GM21723 (cell line): ENCODE results near the gene KRT71.

Experiments used
- ATAC-seq: cut with Tn5 transposase; IDR thresholded peaks from one replicate; pipeline ENCODE4 v1.9.1; 2021; ENCODE audit warnings: mild to moderate bottlenecking, moderate library complexity; ENCODE audit not compliant: unreplicated experiment

The KRT71 gene

DNA sequence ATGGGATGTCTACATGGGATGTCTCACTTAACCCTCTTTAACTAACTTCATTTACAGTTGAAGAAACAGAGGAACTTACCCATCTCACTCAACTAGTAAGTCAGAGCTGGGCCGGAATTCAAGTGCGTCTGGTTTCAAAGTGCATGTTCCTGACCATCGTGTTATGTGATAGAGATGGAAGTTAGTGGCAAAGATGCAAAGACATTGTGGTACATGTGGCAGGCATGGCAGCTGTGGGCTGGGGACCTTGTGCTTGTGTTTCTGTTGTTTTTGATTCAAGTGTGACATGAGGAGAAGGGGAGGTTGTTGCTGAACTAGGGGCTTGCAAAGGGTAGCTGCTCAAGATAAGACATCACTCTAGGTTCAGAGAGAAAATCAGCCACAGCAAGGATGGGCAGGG lies 23.0 kb upstream of the KRT71 start:
- ATAC-seq, result no peak

DNA sequence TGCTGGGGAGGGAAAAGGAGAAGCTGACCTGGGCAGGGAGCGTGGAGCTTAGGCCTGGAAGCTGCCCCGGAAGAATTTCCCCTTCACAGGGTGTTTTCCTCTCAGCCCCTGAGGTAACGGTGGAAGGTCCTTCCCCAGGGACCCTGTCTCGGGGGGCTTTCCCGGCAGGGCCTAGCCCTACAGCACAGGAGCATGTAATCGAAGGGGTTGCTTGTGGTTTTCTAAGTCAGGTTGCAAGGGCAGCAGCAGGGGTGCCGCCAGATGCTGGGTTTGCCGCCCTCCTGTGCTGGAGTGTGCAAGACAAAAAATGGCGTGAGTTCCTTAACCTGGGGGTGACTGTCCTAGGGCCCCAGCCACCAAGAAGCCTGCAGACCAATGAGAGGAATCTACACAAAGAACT lies 22.3 kb upstream of the KRT71 start:
- ATAC-seq, result no peak

DNA sequence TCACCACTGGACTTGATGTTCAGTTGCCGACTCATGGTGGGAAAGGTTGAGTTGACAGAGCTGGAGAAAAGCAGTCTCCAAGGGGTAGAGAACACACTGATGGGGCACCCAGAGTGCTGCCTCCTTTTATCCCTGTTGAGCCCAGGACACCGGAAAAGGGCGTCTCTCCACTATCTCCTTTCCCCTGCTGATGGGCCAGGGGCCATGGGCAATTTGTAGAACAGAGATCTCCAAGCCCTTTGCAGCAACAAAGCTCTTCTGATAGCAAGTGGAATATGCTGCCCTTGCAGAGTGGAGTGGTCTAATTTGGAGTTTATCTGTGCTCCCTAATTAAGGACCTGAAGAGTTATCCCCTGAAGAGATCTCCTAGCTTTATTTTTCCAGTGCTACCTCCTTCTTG lies 20.8 kb upstream of the KRT71 start, which contains the start of gene KRT74:
Gene KRT74 (minus strand): TSS at position 101 of the 400 bp plus-strand sequence. CDS start 66 bp downstream, at position 35.
- no peak for ATAC-seq

DNA sequence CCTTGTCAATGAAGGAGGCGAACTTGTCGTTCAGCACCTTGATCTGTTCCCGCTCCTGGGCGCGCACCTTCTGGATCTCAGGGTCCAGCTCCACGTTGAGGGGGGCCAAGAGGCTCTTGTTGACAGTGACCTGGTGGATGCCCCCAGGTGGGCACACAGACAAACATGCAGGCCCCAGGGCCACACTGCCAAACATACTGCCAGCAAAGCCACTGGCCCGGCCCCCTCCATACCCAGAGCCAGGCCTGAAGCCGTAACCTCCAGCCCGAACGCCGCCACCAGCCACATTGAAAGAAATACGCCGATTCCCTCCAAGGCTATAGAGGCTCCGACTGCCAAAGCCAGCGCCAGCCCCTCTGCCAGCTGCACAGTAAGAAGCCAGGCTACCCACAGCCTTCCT lies 20.4 kb upstream of the KRT71 start:
- ATAC-seq, result no peak

DNA sequence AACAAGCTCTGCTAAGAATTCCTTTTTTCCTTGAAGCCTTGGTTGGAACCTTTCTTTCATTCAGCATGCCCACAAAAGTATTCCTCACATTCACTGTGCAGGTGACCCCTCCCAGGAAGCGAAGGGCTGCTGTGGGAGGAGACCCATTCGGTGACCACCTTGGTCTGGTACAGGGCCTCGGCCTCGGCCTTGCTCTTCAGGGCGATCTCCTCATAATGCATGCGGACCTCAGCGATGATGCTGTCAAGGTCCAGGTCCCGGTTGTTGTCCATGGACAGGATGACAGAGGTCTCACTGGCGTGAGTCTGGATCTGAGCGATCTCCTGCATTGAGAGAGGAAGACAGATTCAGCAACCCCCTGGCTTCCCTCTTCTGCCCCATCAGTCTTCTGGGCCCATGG lies 17.6 kb upstream of the KRT71 start:
- no peak for ATAC-seq

DNA sequence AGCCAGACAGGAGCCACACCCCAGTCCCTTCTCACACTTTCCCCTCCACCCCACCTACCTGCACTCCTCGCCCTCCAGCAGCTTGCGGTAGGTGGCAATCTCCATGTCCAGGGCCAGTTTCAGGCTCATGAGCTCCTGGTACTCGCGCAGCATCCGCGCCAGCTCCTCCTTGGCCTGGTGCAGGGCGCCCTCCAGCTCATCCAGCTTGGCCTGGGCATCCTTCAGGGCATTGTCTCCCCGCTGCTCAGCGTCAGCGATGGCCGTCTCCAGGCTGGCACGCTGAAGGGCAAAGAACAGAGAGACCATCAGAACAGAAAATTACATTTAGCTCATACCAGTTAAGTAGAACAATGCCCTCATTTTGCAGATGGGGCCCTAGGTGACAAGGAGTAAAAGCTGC lies 15.2 kb upstream of the KRT71 start:
- no peak for ATAC-seq

DNA sequence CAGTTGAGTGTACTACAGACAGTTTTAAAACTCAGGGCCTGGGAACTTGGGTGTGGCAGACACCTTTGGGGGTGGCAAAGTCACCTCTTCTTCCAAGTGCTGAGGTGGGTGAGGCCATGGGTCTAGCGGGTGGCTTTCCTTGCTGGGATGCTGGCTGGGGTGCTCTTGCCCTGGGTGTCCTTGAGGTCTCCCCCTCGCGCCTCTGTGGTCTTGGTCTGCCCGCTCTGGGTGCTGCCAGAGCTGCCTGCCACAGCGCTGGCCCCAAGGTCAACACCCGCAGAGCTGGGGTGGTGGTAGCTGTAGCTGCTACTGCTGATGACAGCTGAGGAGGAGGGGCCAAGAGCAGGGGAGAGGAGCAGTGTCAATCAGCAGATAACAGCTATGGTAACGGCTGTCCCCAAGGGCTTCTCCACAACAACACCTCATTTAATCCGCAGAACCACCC lies 13.9 kb upstream of the KRT71 start:
- no peak for ATAC-seq

DNA sequence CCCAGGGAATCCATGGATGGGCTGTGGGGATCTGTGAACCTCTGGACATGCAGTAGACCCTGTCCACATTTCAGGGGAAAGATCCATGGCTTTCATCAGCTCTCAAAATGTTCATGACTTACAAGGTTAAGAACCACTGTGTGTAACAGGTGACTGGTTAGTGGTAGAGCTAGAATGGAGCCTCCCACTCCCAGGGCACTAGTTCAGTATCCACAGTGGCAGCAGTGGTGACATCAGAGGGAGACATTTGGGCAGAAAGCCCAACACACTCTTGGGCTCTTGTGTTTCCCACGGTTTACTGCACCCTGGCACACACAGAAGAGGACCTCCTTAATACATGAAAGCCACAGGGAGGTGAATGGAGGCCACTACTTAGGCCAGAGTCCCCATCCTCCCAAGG lies 11.6 kb upstream of the KRT71 start:
- no peak for ATAC-seq

DNA sequence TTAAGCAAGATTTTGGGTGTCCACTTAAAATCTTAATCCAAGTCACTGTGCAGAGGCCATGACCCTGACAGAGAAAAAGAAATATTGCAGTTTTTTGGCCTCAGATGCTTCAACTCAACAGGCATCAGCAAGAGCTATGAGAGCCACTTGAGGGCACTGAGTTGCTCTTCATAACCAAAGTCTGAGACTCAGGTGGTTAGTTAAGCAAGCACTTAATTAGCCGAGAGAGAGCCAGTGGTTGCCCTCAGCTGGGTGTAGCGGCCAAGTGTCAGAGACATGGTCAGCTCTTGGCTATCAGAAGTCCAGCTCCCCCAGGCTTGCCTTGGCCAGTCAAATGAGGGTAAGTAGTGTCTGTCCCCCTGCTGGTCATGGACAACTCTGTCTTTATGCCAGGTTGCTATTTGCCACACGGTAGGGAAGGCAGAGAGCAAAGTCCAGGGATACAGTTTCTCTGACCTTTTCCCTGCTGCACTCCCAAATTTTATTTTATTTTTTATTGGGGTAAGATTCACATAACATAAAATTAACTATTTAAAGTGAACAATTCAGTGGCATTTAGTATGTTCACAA lies 9.0 kb upstream of the KRT71 start:
- no peak for ATAC-seq

DNA sequence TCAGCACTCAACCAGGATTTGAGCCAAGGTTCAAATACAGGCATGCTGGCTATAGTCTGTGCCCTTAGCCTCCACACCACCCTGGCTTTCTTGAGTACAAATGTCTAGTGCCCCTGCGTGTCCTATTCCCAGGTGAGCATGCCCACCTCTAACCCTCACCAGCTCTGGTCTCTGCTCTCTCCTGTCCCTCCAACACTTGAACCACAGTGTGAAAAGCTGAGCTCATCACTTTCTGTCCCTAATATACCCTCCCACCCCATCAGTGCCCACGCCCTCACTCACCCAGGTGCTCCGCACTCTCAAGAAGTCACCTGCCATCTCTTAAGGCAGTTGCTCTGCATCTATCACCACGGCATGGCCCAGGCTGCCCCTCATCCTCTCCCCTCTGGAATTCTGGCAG lies 7.0 kb upstream of the KRT71 start:
- ATAC-seq, result no peak

DNA sequence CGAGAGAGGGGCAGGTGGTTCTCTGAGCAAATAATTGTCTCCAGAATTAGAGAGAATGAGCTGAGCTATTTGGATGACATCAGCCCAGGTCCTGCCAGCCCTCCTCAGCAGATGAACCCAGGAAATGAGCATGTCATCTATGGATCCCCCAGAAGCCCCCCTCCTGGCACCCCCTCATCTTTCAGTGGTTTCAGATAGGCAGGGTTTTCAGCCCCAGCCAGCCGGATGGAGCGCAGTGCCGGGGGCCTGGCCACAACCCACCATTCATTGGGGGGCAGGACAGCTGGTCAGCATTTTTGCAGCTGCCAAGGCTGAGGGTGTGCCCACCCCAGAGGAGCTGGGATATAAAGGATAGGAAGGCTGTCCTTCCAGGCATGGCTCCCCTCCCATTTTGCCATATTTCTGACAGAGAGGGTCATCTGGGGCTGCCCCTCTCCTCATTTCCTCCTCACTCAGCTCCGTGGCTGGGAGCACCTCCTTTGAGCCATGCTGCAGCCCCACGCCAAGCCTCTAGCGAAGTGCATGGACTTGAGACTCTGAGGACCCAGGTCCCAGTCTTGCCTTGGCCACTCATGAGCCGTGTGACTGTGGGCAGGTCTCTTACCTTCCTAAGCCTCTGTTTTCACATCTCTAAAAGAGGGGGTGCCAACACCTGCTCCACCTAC lies 6.0 kb upstream of the KRT71 start:
- no peak for ATAC-seq

DNA sequence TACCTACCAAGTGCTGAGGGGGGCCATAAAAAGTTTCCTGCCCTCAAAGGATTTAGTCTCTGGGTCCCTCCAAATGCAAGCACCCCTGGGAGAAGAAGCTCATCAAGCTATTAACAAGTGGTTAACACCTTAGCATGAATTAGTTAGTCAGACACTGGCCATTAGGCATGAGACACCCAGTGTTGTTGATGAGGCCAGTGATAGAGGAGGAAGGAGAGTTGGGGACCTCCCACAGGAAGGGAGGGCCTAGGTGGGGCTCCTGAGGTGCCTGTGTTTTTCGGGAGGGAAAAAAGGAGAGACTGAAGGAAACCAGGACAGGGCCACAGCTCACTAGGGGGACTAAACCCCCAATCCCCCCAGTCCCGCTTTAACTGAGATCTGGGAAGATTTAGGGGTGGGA lies 4.5 kb upstream of the KRT71 start:
- ATAC-seq, result no peak

DNA sequence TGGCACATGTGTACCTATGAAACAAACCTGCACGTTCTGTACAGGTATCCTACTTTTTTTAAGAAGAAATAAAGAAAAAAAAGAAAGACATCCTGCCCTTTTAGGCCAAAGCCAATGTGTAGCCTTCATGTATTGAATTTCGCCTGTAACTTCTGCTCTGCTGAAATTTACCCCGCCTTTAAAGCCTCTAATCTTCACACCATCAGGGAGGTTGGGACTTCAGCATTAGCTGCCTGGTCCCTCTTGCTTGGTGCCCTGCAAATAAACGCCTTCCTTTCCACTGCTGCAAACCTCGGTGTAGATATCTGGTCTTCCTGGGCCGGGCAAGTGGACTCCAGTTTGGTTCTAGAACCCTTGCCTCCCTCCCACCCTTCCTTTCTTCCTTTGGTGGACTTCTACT lies 2.6 kb upstream of the KRT71 start:
- no peak for ATAC-seq

DNA sequence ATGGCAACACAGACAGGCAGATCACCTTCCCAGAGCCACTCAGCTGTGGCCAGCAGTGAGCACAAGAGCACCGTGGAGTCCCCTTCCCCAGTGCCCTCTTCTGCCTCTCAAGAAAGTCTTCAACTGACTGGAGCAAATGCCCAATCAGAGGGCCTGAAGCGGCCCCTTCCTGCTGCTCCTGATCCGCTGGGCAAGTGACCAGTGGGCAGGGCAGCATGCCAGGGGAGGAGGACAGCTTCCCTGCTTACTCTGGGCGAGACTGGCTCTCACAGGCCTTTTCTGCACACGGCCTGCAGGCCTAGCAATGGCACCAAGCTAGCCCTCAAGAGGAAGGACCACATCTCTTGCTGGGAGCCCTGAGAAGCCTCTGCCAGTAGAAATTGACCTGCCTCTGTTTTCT lies 890 bp downstream of the KRT71 start:
- no peak for ATAC-seq

DNA sequence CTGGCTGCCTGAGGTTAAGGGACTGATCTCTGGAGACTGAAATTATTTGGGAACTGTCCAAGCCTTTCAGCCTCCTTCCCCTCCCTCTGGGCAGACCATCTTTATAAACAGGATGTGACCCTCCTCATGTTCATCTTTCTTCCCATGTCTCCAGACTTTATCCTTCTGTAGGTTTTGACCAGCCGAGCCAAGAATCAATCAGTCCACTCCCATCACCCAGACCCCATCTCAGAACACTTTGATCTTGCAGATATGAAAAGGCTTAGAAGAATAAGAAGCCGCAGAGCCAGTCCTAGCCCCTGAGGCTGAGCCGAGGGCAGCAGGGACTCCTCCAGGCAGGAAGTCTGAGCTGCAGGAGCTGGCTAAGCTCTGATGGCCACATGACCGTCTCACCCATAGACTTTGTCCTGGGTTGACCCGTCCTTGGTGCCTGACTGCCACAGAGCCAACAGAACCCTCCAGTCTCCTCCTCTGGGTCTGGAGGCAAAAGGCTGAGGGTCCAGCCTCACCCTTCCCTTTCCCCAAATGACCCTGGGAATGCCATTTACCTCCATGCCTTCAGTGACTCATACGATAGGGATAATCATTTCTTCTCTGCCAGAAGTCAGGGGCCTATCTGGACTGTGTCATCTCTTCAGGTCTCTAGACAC lies 1.6 kb downstream of the KRT71 start:
- no peak for ATAC-seq

DNA sequence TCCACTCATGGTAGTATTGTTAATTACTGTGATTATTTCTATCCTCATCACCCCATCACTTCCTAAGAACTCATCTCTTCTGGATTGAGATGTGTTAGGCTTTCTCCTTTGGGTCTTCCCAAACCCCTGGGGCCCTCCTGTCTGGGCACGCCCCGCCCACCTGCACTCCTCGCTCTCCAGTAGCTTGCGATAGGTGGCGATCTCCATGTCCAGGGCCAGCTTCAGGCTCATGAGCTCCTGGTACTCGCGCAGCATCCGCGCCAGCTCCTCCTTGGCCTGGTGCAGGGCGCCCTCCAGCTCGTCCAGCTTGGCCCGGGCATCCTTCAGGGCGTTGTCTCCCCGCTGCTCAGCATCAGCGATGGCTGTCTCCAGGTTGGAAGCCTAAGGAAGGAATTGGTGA lies 6.8 kb downstream of the KRT71 start:
- no peak for ATAC-seq

DNA sequence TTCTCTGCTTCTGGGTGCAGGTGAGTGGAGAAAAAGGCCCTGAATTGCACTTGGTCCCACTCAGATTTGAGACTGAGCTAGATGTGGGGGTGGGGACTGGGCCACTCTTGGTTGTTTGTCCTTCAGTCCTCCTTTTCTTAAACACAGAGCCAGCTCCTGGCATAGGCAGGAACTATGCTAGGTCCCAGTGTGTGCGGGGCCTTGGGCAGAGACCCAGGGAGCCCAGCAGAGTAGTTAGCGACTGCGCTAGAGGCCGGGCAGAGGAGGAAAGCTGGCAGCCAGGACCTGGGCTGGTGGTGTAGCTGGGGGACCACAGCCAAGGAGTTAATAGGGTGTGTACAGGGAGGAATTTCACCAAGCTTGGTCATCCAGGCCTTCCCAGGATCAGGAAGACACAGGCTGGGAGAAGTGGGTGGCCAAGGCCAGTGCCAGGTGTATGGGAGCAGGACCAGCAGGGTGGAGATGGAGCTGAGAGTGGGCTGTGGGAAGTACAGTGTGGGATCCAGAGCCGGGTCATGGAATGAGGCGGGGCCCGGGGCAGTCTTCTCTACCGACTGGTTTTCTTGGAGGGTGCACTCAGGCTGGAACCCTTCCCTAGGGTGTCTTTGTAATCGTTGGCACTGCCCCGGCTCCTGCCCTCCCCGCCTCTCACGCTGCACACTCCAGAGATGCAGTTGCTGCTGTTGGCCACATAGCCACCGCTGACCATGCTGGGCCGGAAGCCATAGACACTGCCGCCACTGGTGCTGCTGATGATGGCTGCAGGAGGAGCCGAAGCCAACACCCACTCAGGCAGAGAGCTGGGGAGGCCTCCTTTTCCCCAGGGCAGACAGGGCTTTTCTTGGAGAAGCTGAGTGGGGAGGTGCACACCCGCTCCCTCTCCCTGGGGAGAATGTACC lies 8.7 kb downstream of the KRT71 start:
- ATAC-seq, result no peak

DNA sequence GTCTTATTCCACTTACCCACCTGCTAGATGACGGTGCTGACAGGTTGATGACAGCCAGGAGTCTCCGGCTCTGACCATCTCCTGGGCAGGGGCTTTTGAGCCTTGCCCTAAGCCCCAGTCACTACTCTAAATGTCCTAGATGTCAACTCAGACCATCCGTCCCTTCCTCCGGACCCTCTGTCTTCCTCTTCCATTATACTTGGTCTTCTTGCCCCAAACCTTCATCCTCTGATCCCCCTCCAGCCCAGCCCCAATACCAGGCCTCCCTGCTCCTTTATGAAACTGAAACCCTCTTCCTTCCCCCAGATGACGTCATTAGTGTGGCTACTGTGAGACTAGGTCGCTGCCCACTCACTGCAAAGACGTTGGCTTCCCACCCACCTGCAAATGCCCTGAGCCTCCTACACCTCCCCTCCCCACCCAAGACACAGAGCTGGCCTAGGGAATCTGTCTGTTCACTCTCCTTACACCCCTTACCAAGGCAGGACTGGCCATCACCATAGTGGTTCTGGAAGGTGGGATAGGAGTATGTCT lies 10.1 kb downstream of the KRT71 start:
- no peak for ATAC-seq

DNA sequence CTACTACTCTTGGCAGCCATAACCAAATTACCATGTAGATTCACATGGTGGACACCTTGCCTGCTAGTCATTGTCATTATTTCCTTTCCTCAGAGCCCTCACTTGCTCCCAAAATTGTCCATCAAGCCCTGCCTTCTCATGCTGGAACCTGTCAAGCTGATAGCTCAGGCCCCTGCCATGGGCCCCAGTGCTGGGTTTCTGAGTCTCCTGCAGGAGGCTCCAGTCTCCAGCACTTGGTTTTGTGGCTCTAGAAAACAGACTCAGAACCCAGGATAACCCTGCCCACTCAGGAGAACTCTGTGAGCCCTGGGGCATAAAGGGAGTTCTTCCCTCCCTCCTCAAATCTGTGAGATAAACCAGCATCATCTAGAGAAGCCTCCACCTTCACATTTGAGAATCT lies 10.8 kb downstream of the KRT71 start:
- ATAC-seq, result no peak

DNA sequence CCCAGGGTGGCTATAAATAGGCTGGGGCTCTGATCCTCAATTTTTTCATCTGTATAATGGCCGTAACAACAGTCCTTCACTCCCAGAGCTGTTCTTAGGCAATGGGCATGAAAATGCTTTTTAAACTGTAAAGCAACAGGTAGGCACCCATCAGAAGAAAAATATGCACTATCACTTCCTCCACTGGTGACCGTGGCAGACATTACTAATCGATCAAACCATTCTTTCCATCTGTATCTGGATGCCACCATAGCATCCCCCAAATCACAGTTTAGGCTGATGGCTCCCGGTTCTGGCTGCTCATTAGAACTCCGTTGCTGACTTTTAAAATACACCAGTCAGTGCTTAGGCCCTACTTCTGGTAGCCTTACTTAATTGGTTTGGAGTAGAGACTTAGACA lies 11.2 kb downstream of the KRT71 start:
- ATAC-seq, result no peak

DNA sequence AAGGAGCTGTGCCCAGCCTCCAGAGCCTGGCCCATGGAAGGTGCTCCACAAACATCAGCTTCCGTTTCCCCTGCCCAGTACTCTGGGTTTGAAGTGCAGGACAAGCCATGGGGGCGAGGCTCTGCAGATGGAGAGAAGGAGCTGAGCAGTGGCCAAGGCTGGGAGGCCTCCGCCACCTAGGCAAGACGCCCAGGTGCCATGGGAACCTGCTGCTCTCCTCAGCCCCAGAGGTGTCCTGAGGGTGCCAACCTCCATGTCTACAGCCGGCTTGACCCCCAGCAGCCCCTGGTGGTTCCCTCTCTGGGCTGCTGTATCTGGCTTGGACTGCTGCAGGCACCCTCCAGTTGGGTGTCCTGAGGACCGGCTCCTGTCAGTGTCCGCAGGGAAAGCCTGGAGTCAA lies 12.4 kb downstream of the KRT71 start:
- ATAC-seq, result no peak
